Gastrocnemius medialis (tissue), 4 donors: ENCODE measurements around the gene RBBP6. TPM values are rescaled to one million over a fixed set of nuclear protein-coding genes. Genes with fewer than 3 reads are reported as not detected.
"Not testable (repeated sequence)": the region's sequence is repeated elsewhere in the genome, so short reads cannot be mapped to it uniquely, and the experiment has no call there.

ENCODE experiments used
- ATAC-seq, 2 donors: fragments of 150-250 bp; one replicate each; pipeline ENCODE4 v1.9.1; 2016
- DNase-seq, 2 donors: peaks; one replicate each; pipeline ENCODE4 v3.0.0-alpha.2; 2019
- H3K27ac ChIP-seq, 4 donors: fragments of 200-600 bp; sonication (generic); 1 replicate in 1 of 4; 2 replicates in 3 of 4; pipeline ENCODE4 v1.5.1; 2016 to 2018; ENCODE audit warnings: mild to moderate bottlenecking in 2 of 4, moderate library complexity in 1 of 4
- H3K27me3 ChIP-seq, 3 donors: fragments of 200-600 bp; sonication (generic) in 2 of 3; 1 replicate in 1 of 3; 2 replicates in 2 of 3; pipeline versions ENCODE4 v1.5.1 to v1.6.0; 2016 to 2019; ENCODE audit warnings: mild to moderate bottlenecking in 1 of 3, moderate library complexity in 1 of 3
- H3K36me3 ChIP-seq, 2 donors: fragments of 200-600 bp; sonication (generic) in 1 of 2; one replicate each; pipeline ENCODE4 v1.5.1; 2017 to 2018
- H3K4me1 ChIP-seq, 2 donors: fragments of 200-600 bp; sonication (generic) in 1 of 2; one replicate each; pipeline ENCODE4 v1.5.1; 2016 to 2017; ENCODE audit warnings: mild to moderate bottlenecking in 2 of 2
- H3K4me3 ChIP-seq, 4 donors: fragments of 200-600 bp; sonication (generic) in 3 of 4; 1 replicate in 1 of 4; 2 replicates in 3 of 4; pipeline ENCODE4 v1.5.1; 2016 to 2019; ENCODE audit warnings: mild to moderate bottlenecking in 2 of 4
- H3K9me3 ChIP-seq, 3 donors: fragments of 200-600 bp; sonication (generic) in 2 of 3; 1 replicate in 1 of 3; 2 replicates in 2 of 3; pipeline ENCODE4 v1.5.1; 2016 to 2019
- POLR2A ChIP-seq, 2 donors: fragments of 450-650 bp; IDR thresholded peaks; one replicate each; pipeline ENCODE4 v1.6.1; 2017; ENCODE audit warnings: antibody characterized with exemption in 2 of 2, mild to moderate bottlenecking in 2 of 2, moderate library complexity in 2 of 2
- in situ Hi-C, 4 donors: fragments of 200-750 bp; cut with MboI; loops; one replicate each; pipeline versions ENCODE4 v1.15.0 to v1.8.0; 2017; ENCODE audit warnings: low sequenced_read_pairs in 4 of 4
- intact Hi-C: fragments of 100-400 bp; cut with DNase I; formaldehyde crosslinking; loops from one replicate; pipeline ENCODE4 v1.15.1; 2023; ENCODE audit warnings: low total_unique reads
- total RNA-seq, 4 donors: library from RNA; depleted of rRNA; stranded (reverse); fragments of >200 nt; gene quantifications; one replicate each; pipeline versions ENCODE4 v1.1.0 to v1.2.3, GENCODE V29; 2016
- TF ChIP-seq, protein P1 (sequence below), 5 experiments: fragments of 450-650 bp in 3 of 5; fragments of 200-600 bp in 2 of 5; sonication (generic) in 2 of 5; IDR thresholded peaks in 4 of 5; conservative IDR thresholded peaks in 1 of 5; 1 replicate in 4 of 5; 2 replicates in 1 of 5; pipeline ENCODE4 v1.5.1; 2016 to 2019; ENCODE audit warnings: antibody characterized with exemption in 5 of 5, mild to moderate bottlenecking in 3 of 5, moderate library complexity in 3 of 5

RBBP6 gene
- total RNA-seq, 4 donors from 2014 or later: 33.3 to 57.1 (median 47.8) TPM

DNA sequence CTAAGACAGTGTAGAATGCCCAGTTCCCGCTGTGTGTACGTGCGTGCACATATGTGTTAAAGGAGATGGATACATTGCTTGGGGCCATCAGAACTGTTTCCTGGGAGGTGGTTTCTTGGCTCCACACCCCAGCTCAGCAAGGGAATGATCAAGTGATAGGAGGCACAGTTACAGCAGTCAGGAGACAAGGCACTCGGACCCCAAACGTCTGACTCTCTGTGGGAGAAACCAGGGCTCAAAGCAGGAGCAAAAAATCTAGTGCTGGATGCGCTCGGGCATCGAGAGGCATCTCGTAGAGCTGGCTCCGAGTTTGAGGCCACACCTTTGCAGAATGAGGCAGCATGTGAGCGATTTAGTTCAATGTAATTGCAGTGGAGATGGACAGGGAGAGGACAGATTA is 71.9 kb downstream of the RBBP6 start:
- no peak for ATAC-seq

DNA sequence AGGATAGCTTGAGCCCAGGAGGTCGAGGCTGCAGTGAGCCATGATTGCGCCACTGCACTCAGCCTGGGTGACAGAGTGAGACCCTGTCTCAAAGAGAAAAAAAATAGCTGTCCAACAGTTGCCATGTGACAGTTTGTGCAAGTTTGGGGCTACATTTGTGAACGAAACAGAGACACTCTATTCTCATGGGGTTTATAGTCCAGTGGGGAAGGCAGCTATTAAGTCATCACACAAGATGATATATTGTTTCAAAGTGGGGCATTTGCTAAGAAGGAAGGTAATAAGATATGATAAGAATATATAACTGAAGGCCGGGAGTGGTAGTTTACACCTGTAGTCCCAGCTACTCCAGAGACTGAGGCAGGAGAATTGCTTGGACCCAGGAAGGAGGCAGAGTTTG is 73.3 kb downstream of the RBBP6 start:
- no peak for TF ChIP-seq POLR2A (IDR thresholded peaks at IDR 0.05)
- TF ChIP-seq, protein P1, sequence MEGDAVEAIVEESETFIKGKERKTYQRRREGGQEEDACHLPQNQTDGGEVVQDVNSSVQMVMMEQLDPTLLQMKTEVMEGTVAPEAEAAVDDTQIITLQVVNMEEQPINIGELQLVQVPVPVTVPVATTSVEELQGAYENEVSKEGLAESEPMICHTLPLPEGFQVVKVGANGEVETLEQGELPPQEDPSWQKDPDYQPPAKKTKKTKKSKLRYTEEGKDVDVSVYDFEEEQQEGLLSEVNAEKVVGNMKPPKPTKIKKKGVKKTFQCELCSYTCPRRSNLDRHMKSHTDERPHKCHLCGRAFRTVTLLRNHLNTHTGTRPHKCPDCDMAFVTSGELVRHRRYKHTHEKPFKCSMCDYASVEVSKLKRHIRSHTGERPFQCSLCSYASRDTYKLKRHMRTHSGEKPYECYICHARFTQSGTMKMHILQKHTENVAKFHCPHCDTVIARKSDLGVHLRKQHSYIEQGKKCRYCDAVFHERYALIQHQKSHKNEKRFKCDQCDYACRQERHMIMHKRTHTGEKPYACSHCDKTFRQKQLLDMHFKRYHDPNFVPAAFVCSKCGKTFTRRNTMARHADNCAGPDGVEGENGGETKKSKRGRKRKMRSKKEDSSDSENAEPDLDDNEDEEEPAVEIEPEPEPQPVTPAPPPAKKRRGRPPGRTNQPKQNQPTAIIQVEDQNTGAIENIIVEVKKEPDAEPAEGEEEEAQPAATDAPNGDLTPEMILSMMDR (IDR thresholded peaks at IDR 0.05 in 4 of 5, conservative IDR thresholded peaks at IDR 0.05 in 1 of 5): no peak
- Histone ChIP-seq H3K9me3 (no peaks in the 10 kb centered on the region), H3K4me1 (peaks cover 0 to 5% of the 10 kb centered on the region in 2 donors), H3K4me3 (no peak overlapping the region), H3K36me3 (no peaks in the 10 kb centered on the region), H3K27me3 (peaks cover 8 to 13% (median 10%) of the 10 kb centered on the region in 3 donors), H3K27ac (no peak overlapping the region)
- intact Hi-C loops: no loop called here
- ATAC-seq: no peak
- DNase-seq: no peak
- in situ Hi-C loops: no loop called here

More for the DNA sequence above, 71.9 kb downstream of the RBBP6 start:
- in situ Hi-C loops: no loop called here
- Histone ChIP-seq H3K4me1 (peaks cover 0 to 5% of the 10 kb centered on the region in 2 donors), H3K36me3 (no peaks in the 10 kb centered on the region), H3K9me3 (no peaks in the 10 kb centered on the region), H3K27me3 (peaks cover 8 to 13% (median 10%) of the 10 kb centered on the region in 3 donors), H3K27ac (no peak overlapping the region), H3K4me3 (no peak overlapping the region)
- TF ChIP-seq, protein P1 (IDR thresholded peaks at IDR 0.05 in 4 of 5, conservative IDR thresholded peaks at IDR 0.05 in 1 of 5): no peak
- TF ChIP-seq POLR2A (IDR thresholded peaks at IDR 0.05): no peak
- DNase-seq: no peak
- intact Hi-C loops: no loop called here

GRCh38 chr16:24613267-24613666 is 73.9 kb downstream of the RBBP6 start:
- in situ Hi-C loops: not testable (repeated sequence)

GRCh38 chr16:24617502-24617901 is 78.1 kb downstream of the RBBP6 start:
- Histone ChIP-seq H3K4me1 (no peaks in the 10 kb centered on the region), H3K27ac (no peak overlapping the region), H3K27me3 (no peaks in the 10 kb centered on the region), H3K9me3 (no peaks in the 10 kb centered on the region), H3K36me3 (no peaks in the 10 kb centered on the region), H3K4me3 (no peak overlapping the region)
- ATAC-seq (no peak), DNase-seq (no peak)
- intact Hi-C loops (no loop called here), in situ Hi-C loops (no loop called here)
- TF ChIP-seq POLR2A (IDR thresholded peaks at IDR 0.05): no peak

More at GRCh38 chr16:24613267-24613666, 73.9 kb downstream of the RBBP6 start:
- H3K36me3 ChIP-seq, H3K4me3 ChIP-seq, H3K9me3 ChIP-seq, H3K4me1 ChIP-seq, ATAC-seq, intact Hi-C loops, H3K27ac ChIP-seq, DNase-seq: not testable (repeated sequence)
- H3K27me3 ChIP-seq: peaks cover 8 to 13% (median 10%) of the 10 kb centered on the region in 3 donors

Other genes starting within 250 kb of the RBBP6 start
- gene TNRC6A, start 190.1 kb downstream of the RBBP6 start, total RNA-seq: 10 to 100 TPM; 16.9 to 26.0 (median 23.1) TPM